ENCODE results near the gene EEIG2.
"Not testable (repeated sequence)": the region's sequence is repeated elsewhere in the genome, so short reads cannot be mapped to it uniquely, and the experiment has no call there.

The EEIG2 gene

GRCh38 chr1:108559215-108560186 lies at the start of gene EEIG2:
EEIG2 (plus strand) TSS chr1:108560100; CDS start chr1:108560429, 329 bp downstream.
- DNase-seq, result peak; percentile 81

GRCh38 chr1:108511764-108512163 lies 48.1 kb upstream of the EEIG2 start:
- DNase-seq, result no peak

- DNase-seq, result peak; percentile 68
Measured at GRCh38 chr1:108512239-108513043, 47.5 kb upstream of the EEIG2 start.

- DNase-seq, result no peak
Measured at GRCh38 chr1:108513044-108513415, 46.9 kb upstream of the EEIG2 start.

- DNase-seq, result not testable (repeated sequence)
Measured at GRCh38 chr1:108513914-108514313, 46.0 kb upstream of the EEIG2 start.

- DNase-seq, result not testable (repeated sequence)
Measured at GRCh38 chr1:108517301-108517897, 42.5 kb upstream of the EEIG2 start.

GRCh38 chr1:108521990-108522393 lies 37.9 kb upstream of the EEIG2 start:
- no peak for DNase-seq

GRCh38 chr1:108523829-108524228 lies 36.1 kb upstream of the EEIG2 start:
- DNase-seq, result no peak

GRCh38 chr1:108524676-108525075 lies 35.2 kb upstream of the EEIG2 start:
- DNase-seq, result no peak

GRCh38 chr1:108527135-108527534 lies 32.8 kb upstream of the EEIG2 start:
- DNase-seq, result no peak

GRCh38 chr1:108527837-108528236 lies 32.1 kb upstream of the EEIG2 start:
- DNase-seq, result no peak

GRCh38 chr1:108531444-108531843 lies 28.5 kb upstream of the EEIG2 start:
- DNase-seq, result no peak

- no peak for DNase-seq
Measured at GRCh38 chr1:108532730-108533129, 27.2 kb upstream of the EEIG2 start.

- no peak for DNase-seq
Measured at GRCh38 chr1:108533351-108534083, 26.4 kb upstream of the EEIG2 start.

- no peak for DNase-seq
Measured at GRCh38 chr1:108534759-108535158, 25.1 kb upstream of the EEIG2 start.

- DNase-seq, result not testable (repeated sequence)
Measured at GRCh38 chr1:108535315-108535897, 24.5 kb upstream of the EEIG2 start.

- not testable (repeated sequence) for DNase-seq
Measured at GRCh38 chr1:108536021-108536420, 23.9 kb upstream of the EEIG2 start.

- not testable (repeated sequence) for DNase-seq
Measured at GRCh38 chr1:108536791-108537190, 23.1 kb upstream of the EEIG2 start.

GRCh38 chr1:108537976-108538375 lies 21.9 kb upstream of the EEIG2 start:
- no peak for DNase-seq

GRCh38 chr1:108540977-108541376 lies 18.9 kb upstream of the EEIG2 start:
- DNase-seq, result no peak

- DNase-seq, result no peak
Measured at GRCh38 chr1:108541861-108542260, 18.0 kb upstream of the EEIG2 start.

GRCh38 chr1:108547493-108547892 lies 12.4 kb upstream of the EEIG2 start:
- DNase-seq, result not testable (repeated sequence)
